ENCODE data around the gene ASIC5.

DNA sequence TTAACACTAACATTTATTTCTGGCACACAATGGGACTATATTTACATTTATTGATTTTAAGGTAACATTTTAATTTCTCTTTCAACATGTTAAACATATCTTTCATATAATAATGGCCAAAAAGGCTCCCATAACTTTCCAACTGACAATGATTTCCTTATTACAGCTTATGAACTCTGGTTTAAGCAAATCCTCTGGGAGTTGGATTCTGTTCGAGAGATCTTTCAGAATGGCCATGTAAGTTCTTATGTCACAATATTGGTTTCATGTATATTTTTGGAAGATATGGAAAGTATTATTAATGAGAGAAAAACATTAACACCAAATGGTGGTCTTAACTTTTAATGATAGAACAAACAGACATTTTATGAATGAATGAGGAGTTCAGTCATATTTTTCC lies 41.5 kb upstream of the ASIC5 start:
- TF ChIP-seq, protein P1, sequence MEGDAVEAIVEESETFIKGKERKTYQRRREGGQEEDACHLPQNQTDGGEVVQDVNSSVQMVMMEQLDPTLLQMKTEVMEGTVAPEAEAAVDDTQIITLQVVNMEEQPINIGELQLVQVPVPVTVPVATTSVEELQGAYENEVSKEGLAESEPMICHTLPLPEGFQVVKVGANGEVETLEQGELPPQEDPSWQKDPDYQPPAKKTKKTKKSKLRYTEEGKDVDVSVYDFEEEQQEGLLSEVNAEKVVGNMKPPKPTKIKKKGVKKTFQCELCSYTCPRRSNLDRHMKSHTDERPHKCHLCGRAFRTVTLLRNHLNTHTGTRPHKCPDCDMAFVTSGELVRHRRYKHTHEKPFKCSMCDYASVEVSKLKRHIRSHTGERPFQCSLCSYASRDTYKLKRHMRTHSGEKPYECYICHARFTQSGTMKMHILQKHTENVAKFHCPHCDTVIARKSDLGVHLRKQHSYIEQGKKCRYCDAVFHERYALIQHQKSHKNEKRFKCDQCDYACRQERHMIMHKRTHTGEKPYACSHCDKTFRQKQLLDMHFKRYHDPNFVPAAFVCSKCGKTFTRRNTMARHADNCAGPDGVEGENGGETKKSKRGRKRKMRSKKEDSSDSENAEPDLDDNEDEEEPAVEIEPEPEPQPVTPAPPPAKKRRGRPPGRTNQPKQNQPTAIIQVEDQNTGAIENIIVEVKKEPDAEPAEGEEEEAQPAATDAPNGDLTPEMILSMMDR (IDR thresholded peaks at IDR 0.05; ENCODE audit: insufficient read depth, low read depth, low read length), result no peak
- no peak for TF ChIP-seq EZH2 (IDR thresholded peaks at IDR 0.05; ENCODE audit: insufficient read depth, low read length)

Measured in astrocyte (in vitro differentiated cells and primary cell).